Pulmonary artery endothelial cell (primary cell): Measurements from ENCODE around the gene MAP3K2. TPM values are rescaled to one million over a fixed set of nuclear protein-coding genes. Genes with fewer than 3 reads are reported as not detected.
"Not testable (repeated sequence)": the region's sequence is repeated elsewhere in the genome, so short reads cannot be mapped to it uniquely, and the experiment has no call there.

Source experiments
- DNase-seq: peaks from one replicate; pipeline ENCODE4 v3.0.0-alpha.2; 2011; ENCODE audit warnings: low read depth, low spot score
- total RNA-seq: library from RNA; depleted of rRNA; stranded (reverse); fragments of >200 nt; gene quantifications from 2 replicates; pipeline ENCODE4 v1.2.3, GENCODE V29; 2014

The MAP3K2 gene
- total RNA-seq, 1 donor from 2014 or later: 16.9 TPM

GRCh38 chr2:127353223-127353622 lies 34.6 kb downstream of the MAP3K2 start:
- not testable (repeated sequence) for DNase-seq

GRCh38 chr2:127351603-127352002 lies 36.2 kb downstream of the MAP3K2 start:
- DNase-seq: no peak

- no peak for DNase-seq
Observed at GRCh38 chr2:127348426-127349000, 39.3 kb downstream of the MAP3K2 start.

- no peak for DNase-seq
Observed at GRCh38 chr2:127347734-127348392, 39.9 kb downstream of the MAP3K2 start.

GRCh38 chr2:127347015-127347414 lies 40.8 kb downstream of the MAP3K2 start:
- DNase-seq: no peak

GRCh38 chr2:127343277-127343676 lies 44.5 kb downstream of the MAP3K2 start:
- no peak for DNase-seq

GRCh38 chr2:127342101-127342500 lies 45.7 kb downstream of the MAP3K2 start:
- no peak for DNase-seq

- DNase-seq: no peak
Observed at GRCh38 chr2:127332335-127332734, 55.4 kb downstream of the MAP3K2 start.

GRCh38 chr2:127330753-127331152 lies 57.0 kb downstream of the MAP3K2 start:
- no peak for DNase-seq

- no peak for DNase-seq
Observed at GRCh38 chr2:127326289-127326945, 61.4 kb downstream of the MAP3K2 start.

- peak; percentile 27 for DNase-seq
Observed at GRCh38 chr2:127324635-127325034, 63.1 kb downstream of the MAP3K2 start.

- DNase-seq: no peak
Observed at GRCh38 chr2:127321303-127321702, 66.5 kb downstream of the MAP3K2 start.

GRCh38 chr2:127320586-127321275 lies 67.0 kb downstream of the MAP3K2 start:
- DNase-seq: no peak

- DNase-seq: no peak
Observed at GRCh38 chr2:127320067-127320466, 67.7 kb downstream of the MAP3K2 start.

- no peak for DNase-seq
Observed at GRCh38 chr2:127314193-127314988, 73.4 kb downstream of the MAP3K2 start.

- no peak for DNase-seq
Observed at GRCh38 chr2:127313406-127313805, 74.4 kb downstream of the MAP3K2 start.

- DNase-seq: no peak
Observed at GRCh38 chr2:127310980-127311379, 76.8 kb downstream of the MAP3K2 start.

- DNase-seq: no peak
Observed at GRCh38 chr2:127309468-127309867, 78.3 kb downstream of the MAP3K2 start.

- no peak for DNase-seq
Observed at GRCh38 chr2:127308586-127309138, 79.1 kb downstream of the MAP3K2 start.

- no peak for DNase-seq
Observed at GRCh38 chr2:127305990-127306585, 81.7 kb downstream of the MAP3K2 start.

- DNase-seq: no peak
Observed at GRCh38 chr2:127302168-127302567, 85.6 kb downstream of the MAP3K2 start.
